OCI-LY1 (cell line): Measurements from ENCODE around the gene ANKRD10.

Experiments
- H2AFZ ChIP-seq: fragments of 200-600 bp; sonication (generic), shearing (Covaris generic); 2 replicates; pipeline ENCODE4 v1.6.0; 2014; ENCODE audit warnings: antibody characterized with exemption, mild to moderate bottlenecking, low read length
- H3F3A ChIP-seq: fragments of 200-600 bp; sonication (generic), shearing (Covaris generic); 2 replicates; pipeline ENCODE4 v1.6.0; 2014; ENCODE audit warnings: mild to moderate bottlenecking, antibody characterized with exemption, low read length, moderate library complexity; ENCODE audit not compliant: insufficient read depth
- H3K27ac ChIP-seq: fragments of 200-600 bp; sonication (generic); 2 replicates; pipeline ENCODE4 v1.5.1; 2014; ENCODE audit warnings: low read length, mixed run types, mild to moderate bottlenecking, low read depth; ENCODE audit not compliant: poor library complexity, severe bottlenecking
- H3K27me3 ChIP-seq: fragments of 200-600 bp; sonication (generic); 2 replicates; pipeline ENCODE4 v1.6.0; 2014; ENCODE audit warnings: antibody characterized with exemption, mild to moderate bottlenecking, low read length, moderate library complexity; ENCODE audit not compliant: insufficient read depth
- H3K36me3 ChIP-seq: fragments of 200-600 bp; sonication (generic); 2 replicates; pipeline ENCODE4 v1.6.1; 2014; ENCODE audit warnings: mild to moderate bottlenecking, antibody characterized with exemption, low read length, moderate library complexity, mixed read lengths; ENCODE audit not compliant: insufficient read depth
- H3K4me1 ChIP-seq: fragments of 200-600 bp; sonication (generic); 2 replicates; pipeline ENCODE4 v1.5.1; 2014; ENCODE audit warnings: mild to moderate bottlenecking, low read length, moderate library complexity; ENCODE audit not compliant: insufficient read depth, severe bottlenecking
- H3K4me2 ChIP-seq: fragments of 200-600 bp; sonication (generic), shearing (Covaris generic); 2 replicates; pipeline ENCODE4 v1.6.1; 2014; ENCODE audit warnings: low read length
- H3K4me3 ChIP-seq: fragments of 200-600 bp; sonication (generic); 2 replicates; pipeline ENCODE4 v1.5.1; 2014; ENCODE audit warnings: low read length, low read depth, mild to moderate bottlenecking, mixed read lengths; ENCODE audit not compliant: poor library complexity, severe bottlenecking
- H3K79me2 ChIP-seq: fragments of 200-600 bp; shearing (Covaris generic); 2 replicates; pipeline ENCODE4 v1.6.1; 2016; ENCODE audit warnings: mixed run types, low read length, mixed read lengths; ENCODE audit not compliant: insufficient read depth
- H3K9ac ChIP-seq: fragments of 200-600 bp; sonication (generic), shearing (Covaris generic); 2 replicates; pipeline ENCODE4 v1.6.1; 2014; ENCODE audit warnings: mild to moderate bottlenecking, low read length, mixed read lengths
- H3K9me2 ChIP-seq: fragments of 200-600 bp; sonication (generic), shearing (Covaris generic); 2 replicates; pipeline ENCODE4 v1.6.1; 2014; ENCODE audit warnings: low read depth, mild to moderate bottlenecking, low read length, mixed read lengths
- H3K9me3 ChIP-seq: fragments of 200-600 bp; shearing (Covaris generic); 2 replicates; pipeline ENCODE4 v1.6.1; 2014; ENCODE audit warnings: low read length, mixed read lengths
- H4K20me1 ChIP-seq: fragments of 200-600 bp; sonication (generic), shearing (Covaris generic); 2 replicates; pipeline ENCODE4 v1.6.0; 2016; ENCODE audit warnings: mild to moderate bottlenecking, low read length; ENCODE audit not compliant: insufficient read depth
- EZH2 ChIP-seq: fragments of 200-600 bp; sonication (generic), shearing (Covaris generic); IDR thresholded peaks from 2 replicates; pipeline ENCODE4 v1.8.0; 2017; ENCODE audit warnings: borderline replicate concordance, mixed run types, mild to moderate bottlenecking, antibody characterized with exemption, low read length, moderate library complexity, mixed read lengths
- TF ChIP-seq, protein P1 (sequence below): fragments of 200-600 bp; sonication (generic), shearing (Covaris generic); IDR thresholded peaks from 2 replicates; pipeline ENCODE4 v1.5.1; 2017; ENCODE audit warnings: mild to moderate bottlenecking, antibody characterized with exemption, low read length, moderate library complexity, mixed read lengths

The ANKRD10 gene

DNA sequence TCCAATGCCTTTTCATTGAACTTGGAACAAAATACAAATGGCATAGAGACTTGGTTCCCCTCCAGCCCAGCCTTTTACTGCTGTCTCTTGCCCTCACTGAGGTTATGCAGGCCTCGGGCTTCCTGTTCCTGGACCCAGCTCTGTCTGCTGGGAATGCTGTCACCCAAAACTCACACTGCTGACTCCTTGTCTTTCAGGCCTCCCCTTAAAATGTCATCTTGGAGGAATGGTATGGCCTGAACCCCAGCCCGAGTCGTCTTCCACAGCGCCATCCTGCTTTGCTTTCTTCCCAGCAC is 9.7 kb upstream of the ANKRD10 start:
- H3K9me3 ChIP-seq: no peaks in the 10 kb centered on the region
- H3K4me3 ChIP-seq: no peak overlapping the region
- no peak overlapping the region for H3K27ac ChIP-seq
- TF ChIP-seq EZH2: no peak
- TF ChIP-seq, protein P1, sequence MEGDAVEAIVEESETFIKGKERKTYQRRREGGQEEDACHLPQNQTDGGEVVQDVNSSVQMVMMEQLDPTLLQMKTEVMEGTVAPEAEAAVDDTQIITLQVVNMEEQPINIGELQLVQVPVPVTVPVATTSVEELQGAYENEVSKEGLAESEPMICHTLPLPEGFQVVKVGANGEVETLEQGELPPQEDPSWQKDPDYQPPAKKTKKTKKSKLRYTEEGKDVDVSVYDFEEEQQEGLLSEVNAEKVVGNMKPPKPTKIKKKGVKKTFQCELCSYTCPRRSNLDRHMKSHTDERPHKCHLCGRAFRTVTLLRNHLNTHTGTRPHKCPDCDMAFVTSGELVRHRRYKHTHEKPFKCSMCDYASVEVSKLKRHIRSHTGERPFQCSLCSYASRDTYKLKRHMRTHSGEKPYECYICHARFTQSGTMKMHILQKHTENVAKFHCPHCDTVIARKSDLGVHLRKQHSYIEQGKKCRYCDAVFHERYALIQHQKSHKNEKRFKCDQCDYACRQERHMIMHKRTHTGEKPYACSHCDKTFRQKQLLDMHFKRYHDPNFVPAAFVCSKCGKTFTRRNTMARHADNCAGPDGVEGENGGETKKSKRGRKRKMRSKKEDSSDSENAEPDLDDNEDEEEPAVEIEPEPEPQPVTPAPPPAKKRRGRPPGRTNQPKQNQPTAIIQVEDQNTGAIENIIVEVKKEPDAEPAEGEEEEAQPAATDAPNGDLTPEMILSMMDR: no peak
- H3K4me2 ChIP-seq: no peak overlapping the region
- peaks cover 7% of the 10 kb centered on the region; the same call in 1 of the 2 replicates for H3K27me3 ChIP-seq
- H2AFZ ChIP-seq: no peak overlapping the region
- H3K79me2 ChIP-seq: no peaks in the 10 kb centered on the region
- H3K36me3 ChIP-seq: no peaks in the 10 kb centered on the region
- H3F3A ChIP-seq: no peaks in the 10 kb centered on the region
- no peaks in the 10 kb centered on the region for H3K9me2 ChIP-seq
- no peaks in the 10 kb centered on the region for H4K20me1 ChIP-seq
- H3K4me1 ChIP-seq: peaks cover 4% of the 10 kb centered on the region
- H3K9ac ChIP-seq: no peak overlapping the region

DNA sequence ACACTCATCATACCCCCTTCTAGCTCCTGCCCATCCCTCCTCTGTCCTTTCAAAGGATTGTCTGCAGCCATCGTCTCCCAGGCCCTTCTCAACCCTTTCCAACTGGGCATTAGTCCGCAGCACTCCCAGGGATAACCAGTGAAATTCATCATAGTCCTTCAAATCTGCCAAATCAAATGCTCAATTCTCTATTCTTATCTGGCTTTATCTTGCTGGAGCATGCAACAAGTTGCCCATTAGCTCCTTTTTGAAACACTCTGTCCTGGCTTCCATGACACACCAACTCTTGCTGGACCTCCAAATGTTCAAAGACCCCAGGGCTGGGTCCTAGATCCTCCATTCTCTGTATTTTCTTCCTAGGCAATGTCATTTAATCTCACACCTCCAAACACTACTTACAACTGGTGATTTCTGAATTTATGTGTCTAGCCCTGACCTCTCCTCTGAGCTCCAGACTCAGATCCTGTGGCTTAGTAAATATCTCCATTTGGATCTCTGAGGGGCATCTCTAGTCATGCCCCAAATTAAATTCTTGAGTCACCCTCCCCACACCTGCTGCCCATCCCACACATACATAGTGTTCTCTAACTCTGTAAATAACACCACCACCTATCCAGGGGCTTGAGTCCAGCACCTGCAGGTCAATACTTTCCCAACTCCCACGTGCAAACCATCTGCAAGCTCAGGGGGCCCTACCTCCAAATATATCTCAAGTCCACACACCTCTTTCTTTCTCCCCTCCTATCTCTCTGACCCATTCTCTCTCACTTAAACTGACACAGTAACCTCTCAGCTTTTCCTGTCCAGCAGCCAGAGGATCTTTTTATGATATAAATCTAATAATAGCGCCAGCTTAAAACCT is 9.1 kb upstream of the ANKRD10 start:
- H3K9ac ChIP-seq: no peak overlapping the region
- no peaks in the 10 kb centered on the region for H3F3A ChIP-seq

DNA sequence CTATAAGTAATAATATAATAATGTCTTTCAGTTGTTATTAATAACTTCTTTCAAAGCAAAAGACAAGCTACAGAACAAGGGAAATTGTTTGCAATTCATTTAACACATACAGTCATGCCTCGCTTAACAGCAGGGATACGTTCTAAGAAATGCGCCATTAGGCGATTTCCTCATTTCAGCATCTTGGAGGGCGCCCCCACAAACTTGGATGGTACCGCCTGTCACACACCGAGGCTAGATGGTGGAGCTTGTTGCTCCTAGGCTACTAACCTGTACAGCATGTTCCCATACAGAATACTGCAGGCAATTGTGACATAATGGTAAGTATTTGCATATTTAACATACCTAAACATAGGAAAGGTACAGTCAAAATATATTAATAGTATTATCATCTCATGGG is 8.2 kb upstream of the ANKRD10 start:
- Histone ChIP-seq H3K4me2 (no peak overlapping the region), H3K27me3 (peaks cover 7% of the 10 kb centered on the region; the same call in 1 of the 2 replicates), H3K9ac (no peak overlapping the region), H3K27ac (no peak overlapping the region), H3K4me1 (peaks cover 4% of the 10 kb centered on the region), H3K79me2 (no peaks in the 10 kb centered on the region), H3K9me3 (no peaks in the 10 kb centered on the region), H3K36me3 (no peaks in the 10 kb centered on the region), H3K9me2 (no peaks in the 10 kb centered on the region), H3F3A (no peaks in the 10 kb centered on the region), H4K20me1 (no peaks in the 10 kb centered on the region), H3K4me3 (no peak overlapping the region), H2AFZ (no peak overlapping the region)
- TF ChIP-seq EZH2: no peak
- TF ChIP-seq, protein P1: no peak

More for the DNA sequence above, 9.1 kb upstream of the ANKRD10 start:
- Histone ChIP-seq H3K79me2 (no peaks in the 10 kb centered on the region), H3K27me3 (peaks cover 7% of the 10 kb centered on the region; the same call in 1 of the 2 replicates), H3K36me3 (no peaks in the 10 kb centered on the region), H3K4me1 (peaks cover 4% of the 10 kb centered on the region), H3K4me2 (no peak overlapping the region), H2AFZ (no peak overlapping the region), H3K27ac (no peak overlapping the region), H3K9me3 (no peaks in the 10 kb centered on the region), H3K4me3 (no peak overlapping the region), H3K9me2 (no peaks in the 10 kb centered on the region), H4K20me1 (no peaks in the 10 kb centered on the region)
- TF ChIP-seq, protein P1: no peak
- no peak for TF ChIP-seq EZH2
